Measurements from ENCODE around the gene SHISA8. TPM values are rescaled to one million over a fixed set of nuclear protein-coding genes. Genes with fewer than 3 reads are reported as not detected.
A peak's percentile ranks its signal among the peaks of the same experiment; 100 is the strongest.

SHISA8 gene
- total and polyA plus RNA-seq, 4 experiments from 2014 or later: not detected

- intact Hi-C loops (cut with micrococcal nuclease): no loop called here
- Mint-ChIP-seq H3K9me3 (peaks cover 0 to 4% (median 0%) of the 10 kb centered on the region in 8 donors), H3K27ac (peak overlapping the region in 3 of 7 donors; percentile 7 to 92 (median 29)), H3K27me3 (peaks cover 5 to 6% of the 10 kb centered on the region in 2 donors), H3K4me1 (peaks cover 14 to 27% (median 19%) of the 10 kb centered on the region in 4 donors), H3K4me3 (no peak overlapping the region), H3K36me3 (peaks cover 10 to 19% of the 10 kb centered on the region in 2 donors)
- Histone ChIP-seq H3K27ac (ENCODE audit: low read depth, low read length) (no peak overlapping the region), H3K27me3 (ENCODE audit: insufficient read depth, low read length) (no peaks in the 10 kb centered on the region), H3K9me3 (ENCODE audit: control insufficient read depth in 1 of 2, low read length in 2 of 2) (no peaks in the 10 kb centered on the region), H3K4me1 (ENCODE audit: insufficient read depth, low read length) (peaks cover 32% of the 10 kb centered on the region), H3K36me3 (ENCODE audit: insufficient read depth, low read length) (peaks cover 7% of the 10 kb centered on the region), H3K4me3 (ENCODE audit: low read length in 2 of 2) (no peak overlapping the region)
- DNase-seq: no peak
- CTCF ChIA-PET (ENCODE audit: partially characterized antibody): interaction anchor here (0.6 to 2.9 kb wide), 2 partner anchors 34 to 63 kb away, joined by 3 to 13 read pairs; no protein-coding TSS in a partner anchor
- POLR2A ChIA-PET (ENCODE audit: partially characterized antibody): interaction anchor here (0.6 kb wide), 1 partner anchor 35 kb away, joined by 3 read pairs; no protein-coding TSS in a partner anchor
Observed at GRCh38 chr22:41905411-41906202, 9.3 kb downstream of the SHISA8 start.

- Histone ChIP-seq H3K36me3 (ENCODE audit: insufficient read depth, low read length) (peaks cover 10% of the 10 kb centered on the region), H3K27me3 (ENCODE audit: insufficient read depth, low read length) (no peaks in the 10 kb centered on the region), H3K4me1 (ENCODE audit: insufficient read depth, low read length) (peaks cover 27% of the 10 kb centered on the region), H3K27ac (ENCODE audit: low read depth, low read length) (no peak overlapping the region), H3K9me3 (ENCODE audit: control insufficient read depth in 1 of 2, low read length in 2 of 2) (no peaks in the 10 kb centered on the region), H3K4me3 (ENCODE audit: low read length in 2 of 2) (no peak overlapping the region)
- peaks cover 0 to 4% (median 0%) of the 10 kb centered on the region in 8 donors for H3K9me3 Mint-ChIP-seq
- H3K4me1 Mint-ChIP-seq: peaks cover 14 to 27% (median 19%) of the 10 kb centered on the region in 4 donors
- CTCF ChIA-PET (ENCODE audit: partially characterized antibody): no interaction called here
- intact Hi-C loops (cut with micrococcal nuclease): no loop called here
- peak overlapping the region in 2 of 7 donors; percentile 13 to 78 for H3K27ac Mint-ChIP-seq
- H3K4me3 Mint-ChIP-seq: no peak overlapping the region
- no peak for DNase-seq
- POLR2A ChIA-PET (ENCODE audit: partially characterized antibody): interaction anchor here (0.6 kb wide), 1 partner anchor 36 kb away, joined by 3 read pairs; no protein-coding TSS in a partner anchor
- H3K36me3 Mint-ChIP-seq: peaks cover 10 to 26% of the 10 kb centered on the region in 2 donors
- H3K27me3 Mint-ChIP-seq: peaks cover 5 to 6% of the 10 kb centered on the region in 2 donors
Observed at GRCh38 chr22:41904450-41905410, 10.1 kb downstream of the SHISA8 start.

- POLR2A ChIA-PET (ENCODE audit: partially characterized antibody): interaction anchor here (0.8 kb wide), 1 partner anchor 8 kb away, joined by 3 read pairs; no protein-coding TSS in a partner anchor
- CTCF ChIA-PET (ENCODE audit: partially characterized antibody): interaction anchor here (1.2 kb wide), 1 partner anchor 23 kb away, joined by 4 read pairs; no protein-coding TSS in a partner anchor
Observed at GRCh38 chr22:41902932-41903421, 11.9 kb downstream of the SHISA8 start.

DNA sequence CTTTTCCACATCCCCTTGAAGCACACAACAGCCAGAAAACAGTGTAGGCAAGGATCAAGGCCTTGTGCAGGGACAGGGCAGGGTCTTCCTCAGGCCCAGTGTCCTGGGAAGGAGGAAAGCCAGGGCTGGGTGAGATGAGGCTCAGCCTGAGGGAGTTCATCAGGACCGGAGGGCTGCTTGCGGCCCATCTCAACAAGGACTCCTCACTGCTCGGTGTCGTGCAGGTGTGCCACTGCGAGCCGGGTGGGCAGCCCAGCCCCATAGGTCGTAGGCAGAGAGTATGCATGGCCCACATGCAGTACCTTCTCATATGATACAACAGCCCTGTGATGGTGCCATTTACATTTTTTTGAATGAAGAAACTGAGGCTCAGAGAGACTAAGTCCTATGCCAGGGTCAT, 12.9 kb downstream of the SHISA8 start:
- peaks cover 21 to 49% of the 10 kb centered on the region in 2 donors for H3K36me3 Mint-ChIP-seq
- H3K4me1 Mint-ChIP-seq: peaks cover 0 to 3% (median 1%) of the 10 kb centered on the region in 4 donors
- Histone ChIP-seq H3K36me3 (ENCODE audit: insufficient read depth, low read length) (peaks cover 26% of the 10 kb centered on the region), H3K4me1 (ENCODE audit: insufficient read depth, low read length) (peaks cover under 1% of the 10 kb centered on the region), H3K9me3 (ENCODE audit: control insufficient read depth in 1 of 2, low read length in 2 of 2) (no peaks in the 10 kb centered on the region), H3K4me3 (ENCODE audit: low read length in 2 of 2) (no peak overlapping the region), H3K27ac (ENCODE audit: low read depth, low read length) (no peak overlapping the region), H3K27me3 (ENCODE audit: insufficient read depth, low read length) (no peaks in the 10 kb centered on the region)
- intact Hi-C loops (cut with micrococcal nuclease): no loop called here
- peaks cover 0 to 2% (median 0%) of the 10 kb centered on the region in 8 donors for H3K9me3 Mint-ChIP-seq
- no peaks in the 10 kb centered on the region for H3K27me3 Mint-ChIP-seq
- H3K4me3 Mint-ChIP-seq: no peak overlapping the region
- ChIA-PET CTCF (ENCODE audit: partially characterized antibody) (no interaction called here), POLR2A (ENCODE audit: partially characterized antibody) (interaction anchor here (0.9 kb wide), 1 partner anchor 42 kb away, joined by 3 read pairs; no protein-coding TSS in a partner anchor)
- H3K27ac Mint-ChIP-seq: peak overlapping the region in 2 of 7 donors; percentile 53 to 65
- no peak for DNase-seq

More at GRCh38 chr22:41902932-41903421, 11.9 kb downstream of the SHISA8 start:
- Mint-ChIP-seq H3K4me1 (peaks cover 2 to 11% (median 6%) of the 10 kb centered on the region in 4 donors), H3K27ac (peak overlapping the region in 1 of 7 donors; percentile 27), H3K27me3 (no peaks in the 10 kb centered on the region), H3K36me3 (peaks cover 14 to 40% of the 10 kb centered on the region in 2 donors), H3K9me3 (peaks cover 0 to 2% (median 0%) of the 10 kb centered on the region in 8 donors), H3K4me3 (no peak overlapping the region)
- no peak overlapping the region for H3K27ac ChIP-seq (ENCODE audit: low read depth, low read length)
- no peak for DNase-seq
- no peaks in the 10 kb centered on the region for H3K9me3 ChIP-seq (ENCODE audit: control insufficient read depth in 1 of 2, low read length in 2 of 2)
- H3K27me3 ChIP-seq (ENCODE audit: insufficient read depth, low read length): no peaks in the 10 kb centered on the region
- peaks cover 18% of the 10 kb centered on the region for H3K36me3 ChIP-seq (ENCODE audit: insufficient read depth, low read length)
- intact Hi-C loops (cut with micrococcal nuclease): no loop called here
- peaks cover 9% of the 10 kb centered on the region for H3K4me1 ChIP-seq (ENCODE audit: insufficient read depth, low read length)
- no peak overlapping the region for H3K4me3 ChIP-seq (ENCODE audit: low read length in 2 of 2)

DNA sequence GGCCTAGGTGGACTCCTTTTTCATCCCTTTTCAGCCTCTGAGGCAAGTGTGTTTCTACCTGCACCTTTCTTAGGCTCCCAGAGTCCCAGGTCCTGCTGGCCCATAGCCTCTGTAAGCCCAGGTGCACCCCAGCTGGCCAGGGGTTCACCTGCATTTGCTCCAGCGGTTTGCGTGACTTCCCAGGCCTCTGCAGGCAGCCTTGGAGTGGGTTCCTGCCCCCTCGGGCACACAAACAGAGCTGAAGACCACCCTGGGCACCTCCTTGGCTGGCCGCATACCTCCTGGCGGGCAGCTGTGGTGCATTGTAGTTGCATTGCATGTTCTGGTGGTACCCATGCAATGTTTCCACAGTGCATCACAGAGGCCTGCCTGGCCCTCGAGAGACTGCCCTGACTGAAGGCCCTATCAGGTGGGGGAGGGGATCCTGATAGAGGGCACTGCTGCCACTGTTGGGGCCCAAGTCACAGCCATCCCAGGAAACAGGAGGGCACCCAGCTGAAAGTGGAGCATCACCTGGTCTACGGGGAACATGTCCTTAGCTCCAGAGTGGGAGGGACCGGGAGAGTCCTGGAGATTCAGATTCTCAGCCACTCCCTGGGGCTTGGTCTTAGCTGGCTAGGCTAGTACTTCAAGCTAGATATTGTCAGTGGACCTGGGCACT, 14.1 kb downstream of the SHISA8 start:
- POLR2A ChIA-PET (ENCODE audit: partially characterized antibody): no interaction called here
- intact Hi-C loops (cut with micrococcal nuclease): no loop called here
- DNase-seq: no peak
- no peaks in the 10 kb centered on the region for H3K4me1 ChIP-seq (ENCODE audit: insufficient read depth, low read length)
- H3K4me3 ChIP-seq (ENCODE audit: low read length in 2 of 2): no peak overlapping the region
- H3K9me3 Mint-ChIP-seq: no peaks in the 10 kb centered on the region
- H3K27me3 ChIP-seq (ENCODE audit: insufficient read depth, low read length): no peaks in the 10 kb centered on the region
- no peaks in the 10 kb centered on the region for H3K27me3 Mint-ChIP-seq
- H3K27ac ChIP-seq (ENCODE audit: low read depth, low read length): no peak overlapping the region
- CTCF ChIA-PET (ENCODE audit: partially characterized antibody): interaction anchor here (0.9 kb wide), 1 partner anchor 78 kb away, joined by 3 read pairs; no protein-coding TSS in a partner anchor
- no peaks in the 10 kb centered on the region for H3K9me3 ChIP-seq (ENCODE audit: control insufficient read depth in 1 of 2, low read length in 2 of 2)
- H3K36me3 Mint-ChIP-seq: peaks cover 23 to 57% of the 10 kb centered on the region in 2 donors
- no peak overlapping the region for H3K27ac Mint-ChIP-seq
- peaks cover 0 to 8% (median 3%) of the 10 kb centered on the region in 4 donors for H3K4me1 Mint-ChIP-seq
- peaks cover 32% of the 10 kb centered on the region for H3K36me3 ChIP-seq (ENCODE audit: insufficient read depth, low read length)
- H3K4me3 Mint-ChIP-seq: no peak overlapping the region

- peak overlapping the region in 1 of 7 donors; percentile 32 for H3K27ac Mint-ChIP-seq
Observed at GRCh38 chr22:41899992-41900651, 14.8 kb downstream of the SHISA8 start.

More at GRCh38 chr22:41899992-41900651, 14.8 kb downstream of the SHISA8 start:
- Mint-ChIP-seq H3K9me3 (no peaks in the 10 kb centered on the region), H3K36me3 (peaks cover 19 to 53% of the 10 kb centered on the region in 2 donors), H3K27me3 (no peaks in the 10 kb centered on the region), H3K4me1 (peaks cover 0 to 8% (median 3%) of the 10 kb centered on the region in 4 donors), H3K4me3 (no peak overlapping the region)
- peaks cover 32% of the 10 kb centered on the region for H3K36me3 ChIP-seq (ENCODE audit: insufficient read depth, low read length)
- no peaks in the 10 kb centered on the region for H3K9me3 ChIP-seq (ENCODE audit: control insufficient read depth in 1 of 2, low read length in 2 of 2)
- POLR2A ChIA-PET (ENCODE audit: partially characterized antibody): interaction anchor here (1.2 kb wide), 1 partner anchor 39 kb away, joined by 3 read pairs; no protein-coding TSS in a partner anchor
- no peak overlapping the region for H3K27ac ChIP-seq (ENCODE audit: low read depth, low read length)
- no peaks in the 10 kb centered on the region for H3K27me3 ChIP-seq (ENCODE audit: insufficient read depth, low read length)
- H3K4me1 ChIP-seq (ENCODE audit: insufficient read depth, low read length): no peaks in the 10 kb centered on the region
- no peak for DNase-seq
- intact Hi-C loops (cut with micrococcal nuclease): no loop called here
- CTCF ChIA-PET (ENCODE audit: partially characterized antibody): interaction anchor here (0.5 to 0.9 kb wide), 2 partner anchors 77 to 1606 kb away, joined by 3 read pairs; no protein-coding TSS in a partner anchor
- no peak overlapping the region for H3K4me3 ChIP-seq (ENCODE audit: low read length in 2 of 2)
